HG02943 (cell line): Measurements from ENCODE around the gene SLC26A9.

Experiments used
- ATAC-seq: cut with Tn5 transposase; IDR thresholded peaks from one replicate; pipeline ENCODE4 v1.9.1; 2021; ENCODE audit warnings: mild to moderate bottlenecking, low read depth, moderate library complexity; ENCODE audit not compliant: unreplicated experiment

Gene SLC26A9

DNA sequence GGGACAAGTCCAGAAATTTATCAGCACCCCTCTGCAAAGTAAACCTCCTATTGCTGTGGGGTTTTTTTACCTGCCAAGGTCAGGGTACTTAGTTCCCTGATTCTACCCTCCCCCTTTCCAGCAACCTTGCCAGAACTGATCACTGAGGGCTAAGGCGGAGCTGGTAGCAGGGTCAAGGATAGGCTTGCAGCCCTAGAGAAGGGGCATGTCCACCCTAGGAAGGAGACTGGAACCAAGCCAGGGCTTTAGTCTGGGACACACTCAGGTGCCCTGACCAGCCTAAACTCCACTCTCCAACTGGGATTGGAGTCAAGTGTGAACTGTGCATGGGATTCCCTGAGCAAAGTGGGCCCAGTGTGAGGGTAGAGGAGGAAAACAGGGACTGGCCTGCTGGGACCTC is 6.5 kb upstream of the SLC26A9 start:
- no peak for ATAC-seq

GRCh38 chr1:205948886-205949285 is 5.6 kb upstream of the SLC26A9 start:
- ATAC-seq: no peak

DNA sequence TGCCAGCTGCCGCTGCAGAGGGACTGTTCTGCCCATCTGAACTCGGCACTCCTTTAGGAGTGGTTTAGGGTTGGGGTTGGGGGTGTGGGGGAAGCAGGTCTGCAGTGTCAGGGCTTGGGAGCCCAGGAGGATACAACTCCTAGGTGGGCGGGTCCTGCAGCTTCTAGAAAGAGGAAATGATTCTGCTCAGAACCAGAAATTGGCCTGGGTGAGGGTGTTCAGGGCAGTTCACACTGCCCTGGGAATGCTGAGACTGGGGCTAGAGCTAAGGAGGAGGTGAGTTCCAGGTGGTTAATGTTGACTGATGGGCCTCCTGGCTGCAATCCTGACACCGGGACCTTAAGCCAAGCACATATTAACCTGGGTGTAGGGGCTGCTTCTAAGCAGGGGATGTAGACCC is 4.8 kb upstream of the SLC26A9 start:
- no peak for ATAC-seq

DNA sequence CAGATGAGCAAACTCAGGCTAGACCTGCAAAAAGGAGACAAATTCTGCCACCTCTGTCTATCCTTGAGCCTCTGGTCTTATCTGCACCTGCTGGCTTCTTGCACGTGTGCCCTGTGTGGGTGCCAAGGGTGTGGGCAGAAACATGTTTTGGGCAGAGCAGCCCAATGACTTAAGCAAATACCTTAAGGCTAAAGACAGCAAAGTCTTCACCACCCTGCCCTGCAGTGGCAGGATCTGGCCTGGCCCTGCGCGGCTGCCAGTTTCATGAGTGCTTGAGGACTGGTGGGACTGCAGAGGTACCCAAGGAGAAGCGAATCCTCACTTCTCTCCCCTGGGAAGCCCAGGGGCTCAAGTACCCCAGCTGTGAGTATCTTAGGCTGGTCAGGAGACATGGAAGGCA is 3.8 kb upstream of the SLC26A9 start:
- no peak for ATAC-seq

- no peak for ATAC-seq
Measured at GRCh38 chr1:205945069-205945468, 1.8 kb upstream of the SLC26A9 start.

DNA sequence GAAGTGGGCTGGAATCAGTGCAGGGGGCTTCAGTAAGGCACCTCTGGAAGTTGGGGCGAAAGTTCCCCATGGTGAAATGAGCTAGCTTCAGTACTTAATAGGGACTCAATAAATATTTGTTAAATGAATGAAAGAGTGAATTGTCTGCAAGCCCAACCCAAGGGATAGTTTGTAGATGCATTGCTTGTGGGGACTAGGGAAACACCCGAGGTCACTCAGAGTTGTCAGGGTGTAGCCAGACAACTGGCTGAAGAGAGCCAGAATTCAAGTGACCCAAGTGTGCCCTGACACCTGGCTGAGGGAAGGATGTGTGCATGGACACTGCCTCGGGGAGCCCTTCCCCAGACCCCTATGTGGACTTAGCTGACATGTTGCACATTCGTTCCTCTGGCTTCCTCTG is 1.3 kb upstream of the SLC26A9 start:
- ATAC-seq: no peak

GRCh38 chr1:205942631-205943159 is 561 bp downstream of the SLC26A9 start:
- no peak for ATAC-seq

DNA sequence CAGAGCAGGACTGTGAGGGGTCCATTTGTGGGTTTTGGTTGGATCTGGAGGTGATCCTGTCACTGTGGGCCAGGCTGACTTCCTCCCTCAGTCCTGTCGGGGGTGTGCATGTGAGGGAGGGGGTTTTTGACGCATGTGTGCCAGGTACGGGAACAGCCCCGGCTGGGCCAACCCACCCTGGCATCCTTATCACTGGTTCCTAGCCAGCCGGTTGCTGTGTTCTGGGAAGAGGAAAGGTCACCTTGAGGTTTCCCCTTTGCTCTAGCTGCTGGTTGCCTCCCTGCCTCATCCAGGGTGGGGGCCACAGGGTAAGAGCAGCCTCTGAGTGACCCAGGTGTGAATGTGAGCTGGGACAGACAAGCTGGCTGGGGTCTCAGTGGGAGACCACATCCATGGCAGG is 2.5 kb downstream of the SLC26A9 start:
- ATAC-seq: no peak

- no peak for ATAC-seq
Measured at GRCh38 chr1:205939690-205940330, 3.4 kb downstream of the SLC26A9 start.

DNA sequence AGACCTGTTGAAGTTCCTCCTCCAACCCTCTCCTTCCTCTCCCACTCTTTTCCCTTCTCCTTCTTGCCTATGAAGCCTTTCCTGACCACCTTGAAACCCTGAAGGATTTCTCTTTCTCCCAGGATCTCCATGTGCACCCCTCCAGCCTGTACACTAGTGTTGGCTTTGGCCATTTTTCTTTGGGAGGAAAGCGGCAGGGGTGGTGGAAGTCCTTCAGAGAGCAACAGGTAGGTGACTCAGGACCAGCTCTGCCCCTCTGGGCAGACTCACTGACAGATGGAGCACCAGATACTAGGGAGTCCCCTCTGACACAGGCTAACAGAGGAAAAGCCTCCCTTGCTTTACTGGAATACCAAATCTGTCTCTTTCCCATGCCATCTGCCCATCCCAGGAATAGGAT is 4.6 kb downstream of the SLC26A9 start:
- ATAC-seq: no peak

- ATAC-seq: no peak
Measured at GRCh38 chr1:205936846-205937586, 6.2 kb downstream of the SLC26A9 start.

- no peak for ATAC-seq
Measured at GRCh38 chr1:205936311-205936710, 6.9 kb downstream of the SLC26A9 start.

DNA sequence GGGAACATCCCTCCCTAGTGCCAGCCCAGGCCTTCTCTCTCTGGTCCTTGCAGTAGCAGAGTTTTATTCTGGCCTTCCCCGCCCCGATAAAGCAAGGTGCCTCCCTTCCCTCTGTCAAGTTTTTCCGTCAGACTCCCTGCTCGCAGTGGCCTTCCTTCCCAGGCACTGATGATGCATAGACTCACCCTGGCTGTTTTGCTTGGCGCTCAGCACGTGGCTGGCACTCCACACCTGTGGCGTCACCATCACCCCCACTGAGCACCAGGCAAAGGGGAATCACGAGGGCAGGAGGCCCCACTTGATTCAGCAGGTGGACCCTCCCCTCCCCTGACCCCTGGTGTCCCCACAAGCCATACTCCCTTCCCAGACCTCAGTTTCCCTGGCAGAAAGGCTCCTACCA is 7.4 kb downstream of the SLC26A9 start:
- no peak for ATAC-seq

DNA sequence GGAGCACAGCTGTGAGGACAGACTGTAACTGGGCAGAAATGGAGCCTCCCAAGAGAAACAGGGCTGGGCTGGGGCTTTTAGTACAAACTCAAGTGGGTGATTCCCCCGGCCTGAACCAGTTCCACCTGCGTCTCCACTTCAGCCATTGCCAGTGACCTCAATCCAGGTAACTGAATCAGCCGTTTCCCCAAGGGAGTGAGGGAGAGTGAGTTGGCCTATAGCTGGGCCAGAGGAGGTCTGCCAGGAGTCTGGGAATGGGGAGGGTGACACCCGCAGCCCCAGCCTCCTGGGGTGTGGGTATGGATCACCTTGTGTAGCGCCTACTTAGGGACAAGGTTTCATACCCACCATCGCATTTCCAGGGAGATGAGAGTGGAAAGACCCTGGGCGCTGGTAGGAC is 8.5 kb downstream of the SLC26A9 start:
- ATAC-seq: no peak

DNA sequence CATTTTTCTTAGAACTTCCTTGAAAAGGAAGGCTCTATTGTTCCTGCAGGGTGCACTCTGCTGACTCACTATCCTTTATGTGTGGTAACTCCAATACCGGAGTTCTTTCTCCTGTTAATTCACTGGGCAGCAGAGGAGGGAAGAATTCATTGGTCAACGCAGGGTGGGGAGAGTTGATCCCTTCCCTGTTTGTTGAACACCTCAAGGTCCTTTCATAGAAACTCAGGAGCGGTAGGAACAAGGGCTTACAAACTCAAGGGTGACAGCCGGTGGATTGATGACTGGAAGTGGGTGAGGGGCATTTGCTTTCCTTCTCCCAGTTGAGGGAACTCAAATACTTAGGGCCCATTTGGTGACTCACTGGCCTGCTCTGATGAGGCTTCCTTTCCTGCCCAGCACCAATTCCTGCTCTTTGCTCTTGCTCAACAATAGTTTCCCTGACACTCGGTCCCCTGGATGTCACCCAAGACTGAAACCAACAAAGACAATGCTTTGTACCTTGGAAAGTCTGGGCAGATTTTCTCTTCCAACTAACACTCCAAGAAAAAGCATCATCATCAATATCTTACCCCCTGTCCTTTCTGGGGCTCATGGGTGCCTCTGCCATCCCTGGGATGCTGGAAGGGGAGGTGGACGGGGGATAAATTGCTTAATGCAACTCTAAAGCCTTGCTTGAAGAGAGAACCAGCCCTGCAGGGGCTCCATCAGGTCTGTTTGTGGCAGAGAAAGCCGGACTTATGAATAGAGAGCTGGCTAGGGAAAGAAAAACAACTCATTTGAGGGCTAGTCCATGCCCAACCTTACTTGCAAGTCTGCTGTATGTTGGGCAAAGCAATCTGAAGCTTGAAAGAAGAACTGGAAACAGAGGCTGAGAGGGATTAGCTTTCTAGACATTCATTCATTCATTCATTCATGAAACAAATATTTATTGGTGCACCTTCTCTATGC is 9.3 kb downstream of the SLC26A9 start:
- ATAC-seq: no peak

DNA sequence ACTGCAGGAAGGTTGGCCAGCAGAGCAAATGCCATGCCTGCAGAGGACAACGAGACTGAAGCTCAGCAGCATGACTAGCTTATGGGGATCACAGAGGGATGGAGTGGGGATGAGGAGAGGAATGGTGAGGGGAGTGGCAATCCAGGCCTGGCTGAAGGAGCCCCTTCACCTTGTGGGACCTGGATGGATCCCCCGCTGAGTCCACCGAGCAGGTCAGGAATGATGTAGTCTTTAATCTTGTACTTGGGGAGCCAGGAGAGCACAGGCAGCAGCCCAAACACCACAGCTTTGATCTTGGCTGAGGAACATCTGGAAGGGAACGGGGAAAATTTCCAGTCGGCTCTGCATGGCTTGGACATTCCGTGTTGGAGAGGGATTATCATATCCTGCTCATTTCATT is 10.5 kb downstream of the SLC26A9 start:
- no peak for ATAC-seq

DNA sequence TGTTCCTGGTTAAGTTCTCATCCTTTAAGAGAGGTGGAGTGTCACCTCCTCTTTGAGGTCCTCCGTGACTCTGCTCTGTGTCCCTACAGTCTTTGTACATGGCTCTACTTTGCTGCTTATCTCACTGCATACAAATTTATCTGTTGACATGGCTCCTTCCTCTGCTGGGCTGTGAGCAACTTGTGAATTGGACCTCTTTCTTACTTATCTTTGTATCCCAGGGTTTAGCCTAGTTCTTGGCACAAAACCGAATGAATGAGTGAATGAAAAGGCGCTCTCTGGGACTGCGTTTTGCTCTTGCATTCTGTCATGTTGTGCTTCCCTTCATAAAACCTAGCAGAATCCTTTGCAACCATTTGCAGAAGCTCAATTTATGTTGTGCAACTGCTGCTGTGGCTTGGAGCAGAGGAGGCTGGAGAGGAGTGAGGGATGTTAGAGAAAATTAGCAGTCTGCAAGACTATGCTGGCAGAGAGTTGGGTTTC is 12.4 kb downstream of the SLC26A9 start:
- no peak for ATAC-seq

DNA sequence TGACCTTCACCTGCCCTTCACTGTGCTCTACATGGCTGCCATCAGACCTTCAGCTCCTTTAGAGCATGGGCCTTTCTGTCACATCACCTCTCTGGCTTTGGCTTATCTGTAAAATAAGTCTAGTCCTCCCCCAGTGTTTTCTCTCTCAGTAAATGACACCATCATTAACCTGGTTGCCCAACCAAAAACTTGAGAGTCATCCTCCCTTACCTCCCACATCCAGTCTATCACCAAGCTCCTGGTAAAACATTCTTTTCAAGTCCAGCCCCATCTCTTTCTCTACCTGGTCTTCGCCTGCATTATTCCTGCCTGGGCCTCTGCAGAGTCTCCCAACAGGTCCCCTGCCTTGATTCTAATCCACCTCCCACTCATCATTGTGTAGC is 13.1 kb downstream of the SLC26A9 start:
- ATAC-seq: no peak

- no peak for ATAC-seq
Measured at GRCh38 chr1:205929496-205930194, 13.6 kb downstream of the SLC26A9 start.

DNA sequence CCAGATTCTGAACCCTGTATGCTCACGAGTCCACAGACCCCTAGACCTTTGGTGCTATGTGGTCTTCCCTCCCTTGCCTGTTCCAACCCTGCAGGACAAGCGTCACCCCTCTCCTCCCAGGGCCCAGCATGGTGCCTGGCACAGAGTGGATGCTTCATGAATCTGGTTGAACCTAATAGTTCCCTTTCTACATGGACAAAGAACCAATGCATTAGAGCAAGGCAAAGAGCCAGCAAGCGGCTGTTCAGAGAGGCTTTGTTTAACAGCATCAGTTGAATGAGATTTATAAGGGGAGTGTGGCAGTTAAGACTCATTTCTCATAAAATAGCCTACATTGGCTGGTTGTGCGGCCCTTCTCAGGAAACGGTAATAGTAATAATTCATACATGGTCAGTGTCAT is 14.9 kb downstream of the SLC26A9 start:
- ATAC-seq: no peak
